ENCODE measurements around the gene TMED10. TPM values are rescaled to one million over a fixed set of nuclear protein-coding genes. Genes with fewer than 3 reads are reported as not detected.

TMED10 gene
- total RNA-seq, 2 donors from 2014 or later, result 320 to 397 TPM

DNA sequence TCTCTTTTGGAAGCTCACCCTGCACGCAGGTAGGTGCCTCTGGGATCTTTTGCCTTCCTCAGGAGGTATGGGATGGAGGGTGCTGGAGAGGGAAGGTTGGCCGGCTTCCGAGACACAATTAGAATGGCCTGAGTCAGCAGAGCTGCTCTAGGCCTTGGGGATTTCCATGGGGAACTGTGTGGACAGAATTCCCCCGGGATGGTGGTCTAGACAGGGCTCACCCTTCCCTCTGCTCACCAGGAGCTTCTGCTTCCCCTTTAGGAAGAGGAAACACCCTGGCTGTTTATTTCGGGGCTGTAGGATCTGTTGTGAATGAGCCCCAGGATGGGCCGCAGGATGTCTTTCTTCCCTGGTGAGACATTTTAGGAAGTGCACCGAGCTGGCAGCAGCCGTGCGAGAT, 43.7 kb upstream of the TMED10 start:
- intact Hi-C loops (cut with DNase I), result no loop called here
- Histone ChIP-seq H3K27ac (no peak overlapping the region), H3K9me3 (no peaks in the 10 kb centered on the region), H3K4me3 (no peak overlapping the region), H3K36me3 (no peaks in the 10 kb centered on the region), H3K27me3 (replicated peaks; ENCODE audit: insufficient read depth) (no peaks in the 10 kb centered on the region), H3K4me1 (replicated peaks) (no peaks in the 10 kb centered on the region)
- no peak for DNase-seq (ENCODE audit: low spot score)
- WGBS, result 86% methylated on average over 9 of the region's 9 CpGs
- TF ChIP-seq, protein P1, sequence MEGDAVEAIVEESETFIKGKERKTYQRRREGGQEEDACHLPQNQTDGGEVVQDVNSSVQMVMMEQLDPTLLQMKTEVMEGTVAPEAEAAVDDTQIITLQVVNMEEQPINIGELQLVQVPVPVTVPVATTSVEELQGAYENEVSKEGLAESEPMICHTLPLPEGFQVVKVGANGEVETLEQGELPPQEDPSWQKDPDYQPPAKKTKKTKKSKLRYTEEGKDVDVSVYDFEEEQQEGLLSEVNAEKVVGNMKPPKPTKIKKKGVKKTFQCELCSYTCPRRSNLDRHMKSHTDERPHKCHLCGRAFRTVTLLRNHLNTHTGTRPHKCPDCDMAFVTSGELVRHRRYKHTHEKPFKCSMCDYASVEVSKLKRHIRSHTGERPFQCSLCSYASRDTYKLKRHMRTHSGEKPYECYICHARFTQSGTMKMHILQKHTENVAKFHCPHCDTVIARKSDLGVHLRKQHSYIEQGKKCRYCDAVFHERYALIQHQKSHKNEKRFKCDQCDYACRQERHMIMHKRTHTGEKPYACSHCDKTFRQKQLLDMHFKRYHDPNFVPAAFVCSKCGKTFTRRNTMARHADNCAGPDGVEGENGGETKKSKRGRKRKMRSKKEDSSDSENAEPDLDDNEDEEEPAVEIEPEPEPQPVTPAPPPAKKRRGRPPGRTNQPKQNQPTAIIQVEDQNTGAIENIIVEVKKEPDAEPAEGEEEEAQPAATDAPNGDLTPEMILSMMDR (IDR thresholded peaks at IDR 0.05), result no peak
- no peak for TF ChIP-seq POLR2AphosphoS5 (IDR thresholded peaks at IDR 0.05)
- no peak for TF ChIP-seq POLR2A (IDR thresholded peaks at IDR 0.05)

DNA sequence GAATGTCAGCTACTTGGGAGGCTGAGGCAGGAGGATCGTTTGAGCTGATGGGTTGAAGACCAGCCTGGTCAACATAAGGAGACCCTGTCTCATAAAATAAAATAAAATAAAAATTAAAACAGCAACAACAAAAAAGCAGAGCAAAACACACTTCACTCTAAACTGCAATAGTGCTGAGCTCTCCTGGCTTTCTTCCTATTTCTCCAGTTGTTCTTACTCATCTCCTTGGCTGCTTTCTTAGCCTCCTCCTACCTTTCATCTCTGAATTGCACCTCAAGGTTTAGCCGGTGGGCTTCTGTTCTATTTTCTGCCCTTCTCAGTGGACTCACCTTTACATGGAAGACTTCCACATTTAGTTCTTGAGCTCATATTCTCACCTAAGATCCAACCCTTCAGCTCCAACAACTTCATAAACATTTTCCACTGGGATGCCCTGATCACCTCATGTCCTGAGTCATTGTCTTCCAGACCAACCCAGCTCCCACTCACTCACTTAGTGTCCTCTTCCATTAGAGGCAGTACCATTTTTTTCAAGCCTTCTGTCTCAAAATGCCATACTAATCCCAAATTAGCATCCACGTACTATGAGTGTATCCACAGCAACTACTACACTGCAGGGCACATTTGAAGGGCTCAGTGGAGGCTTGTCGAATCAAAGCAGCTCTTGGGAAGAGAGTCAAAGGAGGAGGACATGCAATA, 41.2 kb upstream of the TMED10 start:
- intact Hi-C loops (cut with DNase I), result no loop called here
- no peak overlapping the region for H3K27ac ChIP-seq
- H3K36me3 ChIP-seq, result no peaks in the 10 kb centered on the region
- no peak overlapping the region for H3K4me3 ChIP-seq
- H3K27me3 ChIP-seq (replicated peaks; ENCODE audit: insufficient read depth), result no peaks in the 10 kb centered on the region
- no peaks in the 10 kb centered on the region for H3K9me3 ChIP-seq
- no peaks in the 10 kb centered on the region for H3K4me1 ChIP-seq (replicated peaks)
- no peak for DNase-seq (ENCODE audit: low spot score)
- TF ChIP-seq POLR2A (IDR thresholded peaks at IDR 0.05), result no peak
- TF ChIP-seq, protein P1 (IDR thresholded peaks at IDR 0.05), result no peak
- no peak for TF ChIP-seq POLR2AphosphoS5 (IDR thresholded peaks at IDR 0.05)
- WGBS, result 74% methylated on average over 4 of the region's 4 CpGs

DNA sequence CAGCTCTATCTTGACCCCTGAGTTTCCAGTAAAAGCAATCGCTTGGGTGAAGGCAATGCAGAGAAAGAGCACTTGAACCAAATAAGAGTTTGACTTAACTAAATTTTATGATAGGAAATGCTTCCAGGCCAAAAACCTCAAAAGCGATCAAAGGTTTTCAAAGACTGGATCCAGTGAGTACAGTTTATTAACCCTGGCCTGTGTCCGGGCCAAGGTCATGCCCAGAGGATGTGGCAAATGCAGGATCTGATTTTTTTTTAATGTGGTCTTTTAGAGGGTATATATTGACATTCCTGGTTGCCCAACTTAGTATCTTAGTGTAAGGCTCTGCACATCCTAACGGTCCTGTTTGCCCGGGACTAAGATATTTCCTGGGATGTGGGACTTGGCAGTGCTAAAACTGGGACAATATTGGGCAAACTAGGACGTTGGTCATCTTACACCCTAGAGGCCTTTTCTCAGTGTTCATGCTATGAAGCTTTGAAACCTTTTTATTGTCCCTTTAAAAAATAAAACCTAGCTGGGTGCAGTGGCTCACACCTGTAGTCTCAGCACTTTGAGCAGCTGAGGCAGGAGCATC, 40.1 kb upstream of the TMED10 start:
- Histone ChIP-seq H3K27ac (no peak overlapping the region), H3K4me3 (no peak overlapping the region), H3K4me1 (replicated peaks) (no peaks in the 10 kb centered on the region), H3K27me3 (replicated peaks; ENCODE audit: insufficient read depth) (no peaks in the 10 kb centered on the region), H3K9me3 (no peaks in the 10 kb centered on the region), H3K36me3 (no peaks in the 10 kb centered on the region)
- intact Hi-C loops (cut with DNase I), result no loop called here
- WGBS, result 81% methylated on average over 6 of the region's 6 CpGs
- no peak for TF ChIP-seq POLR2AphosphoS5 (IDR thresholded peaks at IDR 0.05)
- no peak for TF ChIP-seq POLR2A (IDR thresholded peaks at IDR 0.05)
- TF ChIP-seq, protein P1 (IDR thresholded peaks at IDR 0.05), result no peak
- no peak for DNase-seq (ENCODE audit: low spot score)

DNA sequence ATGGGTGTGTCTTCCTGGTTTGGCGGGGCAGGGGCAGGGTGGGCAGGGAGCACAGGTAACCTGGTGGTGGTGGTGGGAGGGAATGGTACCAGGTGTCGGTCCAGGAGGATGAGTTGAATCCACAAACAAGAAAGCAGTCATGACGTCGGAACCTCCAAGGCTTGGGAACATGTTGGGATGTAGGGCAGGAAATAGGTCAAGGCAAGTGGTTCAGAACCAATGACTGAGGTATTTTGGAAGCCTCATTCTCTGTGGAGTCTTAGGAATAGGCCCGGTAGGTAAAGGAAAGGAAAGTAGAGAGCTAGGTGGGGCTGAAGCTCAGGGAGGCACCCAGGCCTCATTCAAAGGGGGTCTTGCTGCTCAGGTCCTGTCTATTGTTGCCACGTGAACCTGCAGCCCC, 39.1 kb upstream of the TMED10 start:
- Histone ChIP-seq H3K27me3 (replicated peaks; ENCODE audit: insufficient read depth) (no peaks in the 10 kb centered on the region), H3K9me3 (no peaks in the 10 kb centered on the region), H3K27ac (no peak overlapping the region), H3K4me1 (replicated peaks) (no peaks in the 10 kb centered on the region), H3K4me3 (no peak overlapping the region), H3K36me3 (no peaks in the 10 kb centered on the region)
- no peak for TF ChIP-seq POLR2A (IDR thresholded peaks at IDR 0.05)
- TF ChIP-seq POLR2AphosphoS5 (IDR thresholded peaks at IDR 0.05), result no peak
- TF ChIP-seq, protein P1 (IDR thresholded peaks at IDR 0.05), result no peak
- no peak for DNase-seq (ENCODE audit: low spot score)
- WGBS, result 94% methylated on average over 6 of the region's 6 CpGs
- intact Hi-C loops (cut with DNase I), result no loop called here

DNA sequence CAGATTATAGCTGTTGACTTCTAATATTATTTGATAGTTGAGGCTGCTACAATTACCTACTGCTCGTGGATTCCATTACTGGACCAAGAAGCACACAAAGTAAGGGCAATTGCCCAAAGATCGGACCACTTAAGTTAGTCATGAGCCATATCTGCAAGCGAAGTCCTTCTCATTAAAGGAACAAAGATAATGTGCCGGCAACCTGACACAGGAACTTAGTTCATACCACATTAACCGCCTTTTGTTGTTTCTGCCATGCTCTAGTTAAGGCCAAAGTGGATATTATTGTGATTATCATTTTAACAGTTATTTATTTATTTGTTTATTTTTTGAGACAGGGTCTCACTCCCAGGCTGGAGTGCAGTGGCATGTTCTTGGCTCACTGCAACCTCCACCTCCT, 38.1 kb upstream of the TMED10 start:
- no peak for TF ChIP-seq POLR2AphosphoS5 (IDR thresholded peaks at IDR 0.05)
- TF ChIP-seq, protein P1 (IDR thresholded peaks at IDR 0.05), result no peak
- TF ChIP-seq POLR2A (IDR thresholded peaks at IDR 0.05), result no peak
- intact Hi-C loops (cut with DNase I), result no loop called here

More for the DNA sequence above, 38.1 kb upstream of the TMED10 start:
- 88% methylated on average over 5 of the region's 5 CpGs for WGBS
- no peak for DNase-seq (ENCODE audit: low spot score)
- Histone ChIP-seq H3K27me3 (replicated peaks; ENCODE audit: insufficient read depth) (no peaks in the 10 kb centered on the region), H3K36me3 (no peaks in the 10 kb centered on the region), H3K4me1 (replicated peaks) (no peaks in the 10 kb centered on the region), H3K27ac (no peak overlapping the region), H3K9me3 (no peaks in the 10 kb centered on the region), H3K4me3 (no peak overlapping the region)

Measured in prostate gland (tissue), 2 donors.